Lower leg skin (tissue), 4 donors: Measurements from ENCODE around the gene CPPED1. TPM values are rescaled to one million over a fixed set of nuclear protein-coding genes. Genes with fewer than 3 reads are reported as not detected.

Experiments
- DNase-seq, 2 donors: peaks; one replicate each; pipeline ENCODE4 v3.0.0-alpha.2; 2019; ENCODE audit warnings: low spot score in 2 of 2
- H3K4me3 ChIP-seq: fragments of 200-600 bp; sonication (generic); 2 replicates; pipeline ENCODE4 v1.5.1; 2017; ENCODE audit warnings: mild to moderate bottlenecking, low read depth; ENCODE audit not compliant: poor library complexity, severe bottlenecking
- POLR2A ChIP-seq, 2 donors: fragments of 450-650 bp; IDR thresholded peaks; one replicate each; pipeline ENCODE4 v1.6.1; 2016 to 2017; ENCODE audit warnings: antibody characterized with exemption in 2 of 2, mild to moderate bottlenecking in 1 of 2, moderate library complexity in 1 of 2
- WGBS, 2 donors: methylation state at CpG; one replicate each; pipeline ENCODE4 v1.1.5; 2018; 5-methylcytosine and 5-hydroxymethylcytosine counted together
- intact Hi-C: fragments of 100-400 bp; cut with DNase I; formaldehyde crosslinking; loops from one replicate; pipeline ENCODE4 v1.15.0; 2023; ENCODE audit warnings: low total_unique reads
- total RNA-seq, 4 donors: library from RNA; depleted of rRNA; stranded (reverse); fragments of >200 nt; gene quantifications; one replicate each; pipeline ENCODE4 v1.1.0, GENCODE V29; 2016
- TF ChIP-seq, protein P1 (sequence below), 3 donors: fragments of 450-650 bp; IDR thresholded peaks; one replicate each; pipeline ENCODE4 v1.5.1; 2016; ENCODE audit warnings: antibody characterized with exemption in 3 of 3, mild to moderate bottlenecking in 3 of 3, moderate library complexity in 2 of 3

The CPPED1 gene
- total RNA-seq, 4 donors from 2014 or later: 5.4 to 11.6 (median 8.2) TPM

DNA sequence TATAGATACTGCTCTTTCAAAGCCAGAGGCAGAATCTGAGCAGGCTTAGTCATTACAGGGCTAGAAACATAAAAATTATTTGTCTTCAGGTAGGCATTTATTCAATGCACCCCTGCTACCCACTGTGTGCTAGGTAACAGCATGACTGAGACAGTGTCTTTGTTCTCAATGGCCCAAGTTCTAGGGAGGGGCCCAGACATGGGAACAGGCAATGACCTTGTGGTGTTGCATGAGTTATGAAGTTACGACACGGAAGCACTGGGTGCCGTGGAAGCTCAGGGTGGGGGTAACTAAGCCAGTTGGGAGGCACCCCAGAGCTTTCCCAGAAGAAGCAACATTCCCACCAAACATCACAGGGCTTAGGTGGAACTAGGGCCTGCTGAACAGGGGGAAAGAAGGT lies 87.0 kb downstream of the CPPED1 start:
- TF ChIP-seq, protein P1, sequence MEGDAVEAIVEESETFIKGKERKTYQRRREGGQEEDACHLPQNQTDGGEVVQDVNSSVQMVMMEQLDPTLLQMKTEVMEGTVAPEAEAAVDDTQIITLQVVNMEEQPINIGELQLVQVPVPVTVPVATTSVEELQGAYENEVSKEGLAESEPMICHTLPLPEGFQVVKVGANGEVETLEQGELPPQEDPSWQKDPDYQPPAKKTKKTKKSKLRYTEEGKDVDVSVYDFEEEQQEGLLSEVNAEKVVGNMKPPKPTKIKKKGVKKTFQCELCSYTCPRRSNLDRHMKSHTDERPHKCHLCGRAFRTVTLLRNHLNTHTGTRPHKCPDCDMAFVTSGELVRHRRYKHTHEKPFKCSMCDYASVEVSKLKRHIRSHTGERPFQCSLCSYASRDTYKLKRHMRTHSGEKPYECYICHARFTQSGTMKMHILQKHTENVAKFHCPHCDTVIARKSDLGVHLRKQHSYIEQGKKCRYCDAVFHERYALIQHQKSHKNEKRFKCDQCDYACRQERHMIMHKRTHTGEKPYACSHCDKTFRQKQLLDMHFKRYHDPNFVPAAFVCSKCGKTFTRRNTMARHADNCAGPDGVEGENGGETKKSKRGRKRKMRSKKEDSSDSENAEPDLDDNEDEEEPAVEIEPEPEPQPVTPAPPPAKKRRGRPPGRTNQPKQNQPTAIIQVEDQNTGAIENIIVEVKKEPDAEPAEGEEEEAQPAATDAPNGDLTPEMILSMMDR (IDR thresholded peaks at IDR 0.05): no peak
- no peak for TF ChIP-seq POLR2A (IDR thresholded peaks at IDR 0.05)
- 87 to 88% methylated on average over 3 of the region's 3 CpGs for WGBS, 2 donors
- DNase-seq: peak in 1 of 2 donors; percentile 68
- H3K4me3 ChIP-seq: no peak overlapping the region
- intact Hi-C loops: loop anchor here (5.0 kb wide), 1 partner anchor 799 kb away; the partner anchor contains the start of gene GSPT1

DNA sequence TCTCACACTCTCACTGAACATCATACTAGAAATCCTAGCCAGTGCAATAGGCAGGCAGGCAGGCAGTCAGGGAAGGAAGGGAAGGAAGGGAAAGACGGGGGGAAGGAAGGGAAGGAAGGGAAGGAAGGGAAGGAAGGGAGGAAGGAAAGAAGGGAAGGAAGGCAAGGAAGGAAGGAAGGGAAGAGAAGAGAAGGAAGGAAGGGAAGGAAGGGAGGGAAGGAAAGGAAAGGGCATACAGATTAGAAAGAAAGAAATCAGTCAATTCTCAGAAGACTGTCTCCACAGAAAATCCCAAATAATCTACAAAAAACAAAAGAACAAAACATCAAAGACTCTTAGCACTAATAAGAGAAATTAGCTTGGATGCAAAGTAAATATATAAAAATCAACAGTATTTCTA lies 93.9 kb downstream of the CPPED1 start:
- no peak overlapping the region for H3K4me3 ChIP-seq
- WGBS, 2 donors: 48 to 66% methylated on average over 1 of the region's 1 CpG
- DNase-seq: no peak
- intact Hi-C loops: no loop called here
- TF ChIP-seq, protein P1 (IDR thresholded peaks at IDR 0.05): peak in 1 of 3 donors; percentile 44
- TF ChIP-seq POLR2A (IDR thresholded peaks at IDR 0.05): no peak

DNA sequence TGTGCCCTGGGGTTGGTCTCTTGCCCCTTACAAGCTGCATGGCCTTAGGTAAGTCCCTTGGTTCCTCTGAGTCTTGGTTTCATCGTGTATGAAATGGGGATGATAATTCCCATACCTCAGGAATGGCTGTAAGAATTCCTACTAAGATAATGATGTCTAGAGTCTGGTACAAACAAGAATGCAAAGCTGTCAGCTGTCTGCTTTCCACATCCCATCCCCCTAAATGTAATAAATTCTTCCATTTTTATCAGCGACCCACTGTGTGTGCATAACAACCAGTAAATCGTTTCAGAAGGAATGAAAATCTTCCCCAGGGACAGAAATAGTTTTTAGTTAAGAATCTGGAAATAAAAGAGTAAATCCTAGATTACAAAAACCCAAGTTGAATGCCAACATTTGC lies 95.4 kb downstream of the CPPED1 start:
- intact Hi-C loops: no loop called here
- DNase-seq: peak in 1 of 2 donors; percentile 31
- no peak overlapping the region for H3K4me3 ChIP-seq
- TF ChIP-seq, protein P1 (IDR thresholded peaks at IDR 0.05): no peak
- no peak for TF ChIP-seq POLR2A (IDR thresholded peaks at IDR 0.05)
- WGBS, 2 donors: 67 to 70% methylated on average over 3 of the region's 3 CpGs

DNA sequence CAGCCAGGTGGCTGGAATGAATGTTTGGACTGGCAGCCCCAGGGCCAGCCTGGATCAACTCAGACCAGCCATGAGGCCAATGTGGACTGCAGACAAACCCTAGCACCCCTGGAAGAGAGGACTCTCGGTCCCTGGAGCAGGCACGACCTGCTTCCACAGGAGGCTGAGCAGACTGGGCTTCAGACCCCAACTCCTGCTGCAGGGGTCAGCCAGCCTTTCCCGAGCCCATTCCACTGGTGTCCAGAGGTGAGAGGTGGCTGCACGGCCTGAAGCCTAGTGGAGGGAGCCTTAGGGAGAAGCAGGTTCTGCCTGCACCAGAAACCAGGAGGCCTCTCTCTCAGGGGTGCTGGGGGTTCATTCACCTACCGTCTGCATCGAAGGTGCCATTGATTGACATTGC lies 97.1 kb downstream of the CPPED1 start:
- peak in 1 of 2 donors; percentile 37 for DNase-seq
- H3K4me3 ChIP-seq: no peak overlapping the region
- TF ChIP-seq, protein P1 (IDR thresholded peaks at IDR 0.05): no peak
- TF ChIP-seq POLR2A (IDR thresholded peaks at IDR 0.05): no peak
- WGBS, 2 donors: 92 to 95% methylated on average over 6 of the region's 6 CpGs
- intact Hi-C loops: no loop called here

DNA sequence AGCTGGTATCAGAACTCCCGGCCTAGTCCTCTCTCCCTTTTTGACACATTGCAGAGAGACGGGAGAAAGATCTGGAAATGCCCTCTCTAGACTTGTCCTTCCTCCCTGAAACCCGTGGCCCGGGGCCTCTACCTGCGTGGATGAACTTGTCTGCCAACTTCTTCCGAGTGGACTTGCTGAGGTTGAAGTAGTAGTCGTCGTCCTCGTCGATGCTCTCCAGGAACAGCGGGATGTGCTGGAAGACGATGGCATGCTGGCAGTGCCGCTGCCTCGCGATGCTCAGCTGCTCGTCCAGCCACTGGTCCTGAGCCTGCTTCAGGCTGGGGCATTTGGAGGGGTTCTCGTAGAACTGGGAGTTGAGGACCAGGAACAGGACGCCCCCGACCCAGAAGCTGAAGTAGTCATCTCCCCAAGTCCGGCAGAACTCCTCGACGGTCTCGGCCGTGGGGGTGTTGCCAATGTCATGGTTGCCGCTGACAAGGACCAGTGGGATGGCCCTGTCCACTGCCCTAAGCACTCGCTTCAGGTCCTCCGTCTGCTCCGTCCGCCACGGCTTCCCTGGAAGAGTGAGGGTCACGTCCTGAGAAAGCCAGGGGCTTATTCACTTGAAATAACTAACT lies 99.1 kb downstream of the CPPED1 start:
- no peak for TF ChIP-seq POLR2A (IDR thresholded peaks at IDR 0.05)
- TF ChIP-seq, protein P1 (IDR thresholded peaks at IDR 0.05): no peak
- intact Hi-C loops: no loop called here
- H3K4me3 ChIP-seq: no peak overlapping the region
- DNase-seq: peak in 1 of 2 donors; percentile 82
- 94 to 96% methylated on average over 28 to 31 of the region's 31 CpGs for WGBS, 2 donors

DNA sequence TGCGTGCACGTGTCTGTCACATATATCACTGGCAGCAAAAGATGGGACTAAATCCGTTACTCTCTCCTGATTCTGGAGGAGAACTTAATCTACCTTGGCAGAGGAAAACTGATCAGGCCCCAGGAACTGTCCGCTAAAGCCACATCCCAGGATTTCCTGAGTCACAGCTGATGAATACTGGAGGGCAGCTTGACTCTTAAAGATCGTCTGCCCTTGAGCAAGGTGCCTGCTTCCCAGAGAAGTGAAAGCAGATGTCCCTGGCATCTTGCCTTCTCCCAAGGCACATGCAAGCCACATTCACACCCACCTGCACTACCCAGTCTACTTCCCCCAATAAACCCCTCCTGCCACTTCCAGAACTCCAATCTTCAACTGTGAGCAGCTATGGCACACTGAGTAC lies 99.8 kb downstream of the CPPED1 start:
- WGBS, 2 donors: 72 to 77% methylated on average over 5 of the region's 5 CpGs
- DNase-seq: peak in 1 of 2 donors; percentile 31
- intact Hi-C loops: no loop called here

More for the DNA sequence above, 99.8 kb downstream of the CPPED1 start:
- no peak overlapping the region for H3K4me3 ChIP-seq
- no peak for TF ChIP-seq POLR2A (IDR thresholded peaks at IDR 0.05)
- TF ChIP-seq, protein P1 (IDR thresholded peaks at IDR 0.05): no peak
